Right lobe of liver (tissue), 4 donors: Measurements from ENCODE around the gene IGF2BP1.

Experiments used
- CTCF ChIP-seq, 4 donors: fragments of 200-600 bp in 3 of 4; fragments of 450-650 bp in 1 of 4; IDR thresholded peaks; one replicate each; pipeline versions ENCODE4 v1.5.1 to v1.8.0; 2016 to 2022; ENCODE audit warnings: antibody characterized with exemption in 4 of 4, mild to moderate bottlenecking in 2 of 4
- POLR2A ChIP-seq: fragments of 450-650 bp; IDR thresholded peaks from one replicate; pipeline ENCODE4 v1.6.1; 2017; ENCODE audit warnings: antibody characterized with exemption, mild to moderate bottlenecking
- donor health status: DM: no; HTN: no; CAD: no.
- donor health status: DM: no; HTN: no; CAD: no.
- donor health status: DM: no; HTN: yes; CAD: no.

- TF ChIP-seq CTCF (IDR thresholded peaks at IDR 0.05) = no peak
- no peak for TF ChIP-seq POLR2A
Measured at GRCh38 chr17:48970224-48970623, 27.0 kb upstream of the IGF2BP1 start.
